Measurements from ENCODE around the gene CENPV.

CENPV gene

GRCh38 chr17:16294560-16294959 is 58.7 kb downstream of the CENPV start:
- DNase-seq (ENCODE audit: low read depth, low spot score), result no peak
- no peak overlapping the region for H3K4me3 ChIP-seq (ENCODE audit: low read depth, low read length)
- TF ChIP-seq CTCF (IDR thresholded peaks at IDR 0.05; ENCODE audit: low read depth, low read length), result no peak
- in situ Hi-C loops (cut with HindIII; ENCODE audit: low sequenced_read_pairs), result no loop called here

GRCh38 chr17:16293931-16294330 is 59.3 kb downstream of the CENPV start:
- TF ChIP-seq CTCF (IDR thresholded peaks at IDR 0.05; ENCODE audit: low read depth, low read length), result no peak
- DNase-seq (ENCODE audit: low read depth, low spot score), result no peak
- in situ Hi-C loops (cut with HindIII; ENCODE audit: low sequenced_read_pairs), result no loop called here
- no peak overlapping the region for H3K4me3 ChIP-seq (ENCODE audit: low read depth, low read length)
